Mesendoderm (in vitro differentiated cells): ENCODE data around the gene ANGEL1.
A peak's percentile ranks its signal among the peaks of the same experiment; 100 is the strongest.

Experiments
- DNase-seq: peaks from one replicate; pipeline ENCODE4 v3.0.0; 2013
- H2AK5ac ChIP-seq: 2 replicates; pipeline ENCODE4 v1.6.1; 2013; ENCODE audit warnings: low read length, inconsistent platforms
- H2BK120ac ChIP-seq: 2 replicates; pipeline ENCODE4 v1.6.1; 2013; ENCODE audit warnings: low read depth, mild to moderate bottlenecking, low read length, moderate library complexity, mixed read lengths
- H2BK15ac ChIP-seq: replicated peaks from 2 replicates; pipeline ENCODE4 v1.6.1; 2013; ENCODE audit warnings: low read depth, mild to moderate bottlenecking, moderate library complexity
- H2BK5ac ChIP-seq: 2 replicates; pipeline ENCODE4 v1.6.1; 2013; ENCODE audit warnings: low read length, inconsistent platforms
- H3K18ac ChIP-seq: 2 replicates; pipeline ENCODE4 v1.6.1; 2013; ENCODE audit warnings: mild to moderate bottlenecking, low read length, mixed read lengths
- H3K23ac ChIP-seq: one replicate; pipeline ENCODE4 v1.6.1; 2013; ENCODE audit warnings: low read length
- H3K27ac ChIP-seq: 2 replicates; pipeline ENCODE4 v1.5.1; 2013; ENCODE audit warnings: low read depth, mild to moderate bottlenecking, inconsistent platforms, low read length, moderate library complexity
- H3K27me3 ChIP-seq: 2 replicates; pipeline ENCODE4 v1.6.1; 2013; ENCODE audit warnings: low read length, control low read depth, mild to moderate bottlenecking, inconsistent platforms; ENCODE audit not compliant: insufficient read depth, poor library complexity
- H3K36me3 ChIP-seq: 2 replicates; pipeline ENCODE4 v1.6.1; 2013; ENCODE audit warnings: low read length, inconsistent platforms; ENCODE audit not compliant: control insufficient read depth, insufficient read depth
- H3K4ac ChIP-seq: one replicate; pipeline ENCODE4 v1.6.1; 2013; ENCODE audit warnings: low read depth, mild to moderate bottlenecking, low read length, moderate library complexity
- H3K4me1 ChIP-seq: 2 replicates; pipeline ENCODE4 v1.6.1; 2013; ENCODE audit warnings: low read depth, low read length, inconsistent platforms; ENCODE audit not compliant: control insufficient read depth
- H3K4me2 ChIP-seq: 2 replicates; pipeline ENCODE4 v1.6.1; 2013; ENCODE audit warnings: low read length
- H3K4me3 ChIP-seq: 2 replicates; pipeline ENCODE4 v1.5.1; 2013; ENCODE audit warnings: mild to moderate bottlenecking, low read length
- H3K56ac ChIP-seq: one replicate; pipeline ENCODE4 v1.6.1; 2013; ENCODE audit warnings: low read length
- H3K79me1 ChIP-seq: 2 replicates; pipeline ENCODE4 v1.6.1; 2013; ENCODE audit warnings: low read length, inconsistent platforms
- H3K79me2 ChIP-seq: 2 replicates; pipeline ENCODE4 v1.6.1; 2013; ENCODE audit warnings: mild to moderate bottlenecking, low read length; ENCODE audit not compliant: control insufficient read depth, insufficient read depth
- H3K9ac ChIP-seq: 2 replicates; pipeline ENCODE4 v1.6.1; 2013; ENCODE audit warnings: low read length, inconsistent platforms
- H4K5ac ChIP-seq: one replicate; pipeline ENCODE4 v1.6.1; 2013; ENCODE audit warnings: low read length
- H4K8ac ChIP-seq: one replicate; pipeline ENCODE4 v1.6.1; 2013; ENCODE audit warnings: low read depth, mild to moderate bottlenecking, control low read depth, low read length, moderate library complexity
- WGBS: extraction: QIAGEN DNeasy Blood & Tissue Kit; methylation state at CpG from one replicate; pipeline ENCODE4 v1.1.7; 2013; ENCODE audit warnings: low lambda C conversion rate, missing lambda C conversion rate; ENCODE audit not compliant: insufficient coverage; ENCODE audit errors: extremely low coverage; 5-methylcytosine and 5-hydroxymethylcytosine counted together

Gene ANGEL1

DNA sequence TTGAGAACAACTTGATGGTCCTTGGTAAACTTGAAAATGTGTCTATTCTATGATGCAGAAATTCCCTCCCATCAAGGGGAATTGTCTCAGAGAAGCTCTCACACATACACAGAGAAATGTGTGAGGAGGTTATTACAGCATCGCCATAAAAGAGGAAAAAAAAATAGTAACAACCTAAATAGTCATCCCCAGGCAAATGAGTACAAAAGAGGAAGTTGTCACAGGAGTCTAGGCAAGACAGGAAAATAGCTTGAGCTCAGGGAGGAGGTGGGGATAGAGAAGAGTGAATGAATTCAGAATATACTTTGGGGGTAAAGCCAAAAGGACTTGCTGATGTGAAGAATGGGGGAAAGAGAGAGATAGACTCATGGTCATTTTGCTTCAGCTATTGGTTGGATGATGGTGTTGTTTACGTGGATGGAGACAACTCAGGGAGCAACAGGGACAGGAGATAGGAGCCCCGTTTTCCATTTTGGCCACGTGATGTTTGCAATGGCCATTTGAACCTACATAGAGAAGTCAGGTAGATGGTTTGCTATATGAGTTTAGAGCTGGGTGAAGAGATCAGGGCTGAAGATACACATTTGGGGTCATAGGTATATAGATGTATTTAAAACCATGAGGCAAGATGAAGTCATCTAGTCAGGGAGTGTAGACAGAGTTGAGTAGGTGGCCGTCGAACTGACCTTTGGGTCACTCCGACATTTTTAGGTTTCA lies 33.8 kb upstream of the ANGEL1 start:
- Histone ChIP-seq H3K4me2 (no peak overlapping the region), H3K4ac (no peak overlapping the region), H3K4me3 (no peak overlapping the region), H3K36me3 (no peaks in the 10 kb centered on the region), H3K79me1 (no peaks in the 10 kb centered on the region), H4K8ac (no peak overlapping the region), H3K4me1 (no peaks in the 10 kb centered on the region), H3K27me3 (no peaks in the 10 kb centered on the region), H2BK120ac (no peak overlapping the region), H3K27ac (no peak overlapping the region), H2AK5ac (no peak overlapping the region), H2BK15ac (no peak overlapping the region), H3K79me2 (no peaks in the 10 kb centered on the region), H2BK5ac (no peak overlapping the region), H3K18ac (no peak overlapping the region), H4K5ac (no peak overlapping the region), H3K9ac (no peak overlapping the region), H3K56ac (no peak overlapping the region), H3K23ac (no peak overlapping the region)
- DNase-seq, result no peak
- no CpG with 5 or more reads among the region's 7 CpGs for WGBS

GRCh38 chr14:76844223-76844622 lies 31.5 kb upstream of the ANGEL1 start:
- Histone ChIP-seq H3K4me2 (no peak overlapping the region), H2BK120ac (no peak overlapping the region), H4K5ac (no peak overlapping the region), H3K4me1 (no peaks in the 10 kb centered on the region), H3K79me2 (no peaks in the 10 kb centered on the region), H3K79me1 (no peaks in the 10 kb centered on the region), H3K4me3 (no peak overlapping the region), H4K8ac (no peak overlapping the region), H3K56ac (no peak overlapping the region), H2BK5ac (no peak overlapping the region), H3K27me3 (no peaks in the 10 kb centered on the region), H3K4ac (no peak overlapping the region), H2AK5ac (no peak overlapping the region), H3K18ac (no peak overlapping the region), H3K9ac (no peak overlapping the region), H3K23ac (no peak overlapping the region), H3K36me3 (no peaks in the 10 kb centered on the region), H2BK15ac (no peak overlapping the region), H3K27ac (no peak overlapping the region)
- DNase-seq, result peak; percentile 77
- no CpG with 5 or more reads among the region's 9 CpGs for WGBS

DNA sequence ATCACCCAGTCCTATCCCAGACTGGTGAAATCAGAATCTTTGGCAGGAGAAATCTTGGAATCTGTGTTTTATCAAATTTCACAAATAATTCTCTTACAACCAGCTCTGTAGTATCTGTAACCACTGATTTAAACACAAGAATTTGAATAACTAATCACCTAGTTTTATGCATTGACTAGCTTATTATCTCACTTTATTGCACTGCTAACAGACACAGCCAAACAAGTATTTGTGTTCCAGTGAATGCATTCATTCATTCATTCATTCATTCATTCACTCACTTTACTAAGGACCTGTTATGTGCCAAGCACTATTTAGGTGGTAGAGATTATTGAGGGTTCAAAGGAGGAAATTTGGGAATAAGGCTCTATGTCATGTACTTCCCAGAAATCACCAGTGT lies 29.7 kb upstream of the ANGEL1 start:
- Histone ChIP-seq H3K23ac (no peak overlapping the region), H4K8ac (no peak overlapping the region), H3K27me3 (no peaks in the 10 kb centered on the region), H2BK120ac (no peak overlapping the region), H3K36me3 (no peaks in the 10 kb centered on the region), H3K4me2 (no peak overlapping the region), H3K18ac (no peak overlapping the region), H3K4ac (no peak overlapping the region), H3K56ac (no peak overlapping the region), H2AK5ac (no peak overlapping the region), H3K27ac (no peak overlapping the region), H3K79me1 (no peaks in the 10 kb centered on the region), H2BK15ac (no peak overlapping the region), H3K4me1 (no peaks in the 10 kb centered on the region), H3K79me2 (no peaks in the 10 kb centered on the region), H3K4me3 (no peak overlapping the region), H2BK5ac (no peak overlapping the region), H3K9ac (no peak overlapping the region), H4K5ac (no peak overlapping the region)
- no peak for DNase-seq

- no CpG with 5 or more reads among the region's 5 CpGs for WGBS
- Histone ChIP-seq H4K5ac (no peak overlapping the region), H3K4me2 (no peak overlapping the region), H3K36me3 (no peaks in the 10 kb centered on the region), H3K79me2 (no peaks in the 10 kb centered on the region), H3K27ac (no peak overlapping the region), H3K27me3 (no peaks in the 10 kb centered on the region), H3K23ac (no peak overlapping the region), H3K56ac (no peak overlapping the region), H4K8ac (no peak overlapping the region), H3K79me1 (no peaks in the 10 kb centered on the region), H2AK5ac (no peak overlapping the region), H2BK120ac (no peak overlapping the region), H3K4ac (no peak overlapping the region), H3K9ac (no peak overlapping the region), H2BK5ac (no peak overlapping the region), H3K18ac (no peak overlapping the region), H3K4me1 (no peaks in the 10 kb centered on the region), H3K4me3 (no peak overlapping the region), H2BK15ac (no peak overlapping the region)
- no peak for DNase-seq
Observed at GRCh38 chr14:76837524-76837923, 24.8 kb upstream of the ANGEL1 start.

DNA sequence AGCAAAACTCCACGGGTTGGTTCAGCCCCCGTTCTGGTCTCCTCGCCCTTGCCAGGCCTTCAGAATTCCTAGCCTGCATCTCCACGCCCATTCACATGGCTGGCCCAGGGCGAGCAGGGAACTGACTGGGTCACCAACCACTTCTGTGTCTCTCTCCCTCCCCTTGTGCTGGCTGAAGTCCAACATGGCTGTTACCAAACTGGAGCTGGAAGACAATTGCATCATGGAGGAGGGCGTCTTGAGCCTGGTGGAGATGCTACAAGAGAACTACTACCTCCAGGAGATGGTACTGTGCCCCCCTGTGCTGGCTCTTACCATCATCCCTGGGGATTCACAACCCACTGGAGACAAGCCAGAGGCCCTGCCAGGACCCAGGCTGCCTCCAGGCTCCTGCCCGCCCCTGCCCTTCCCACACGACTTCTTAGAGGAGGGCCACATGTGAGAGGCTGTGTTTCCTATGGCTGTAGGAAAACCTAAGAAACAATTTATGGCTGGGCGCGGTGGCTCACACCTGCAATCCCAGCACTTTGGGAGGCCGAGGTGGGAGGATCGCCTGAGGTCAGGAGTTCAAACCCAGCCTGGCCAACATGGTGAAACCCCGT lies 23.4 kb upstream of the ANGEL1 start:
- no peaks in the 10 kb centered on the region for H3K79me2 ChIP-seq
- H3K18ac ChIP-seq, result no peak overlapping the region
- no peak overlapping the region for H2BK5ac ChIP-seq
- WGBS, result no CpG with 5 or more reads among the region's 13 CpGs
- no peak overlapping the region for H3K4me2 ChIP-seq
- no peak overlapping the region for H4K8ac ChIP-seq
- no peaks in the 10 kb centered on the region for H3K36me3 ChIP-seq
- H3K56ac ChIP-seq, result no peak overlapping the region
- H3K9ac ChIP-seq, result no peak overlapping the region
- H3K27ac ChIP-seq, result no peak overlapping the region
- H2BK15ac ChIP-seq, result no peak overlapping the region
- H3K4me3 ChIP-seq, result no peak overlapping the region
- H3K23ac ChIP-seq, result no peak overlapping the region
- no peaks in the 10 kb centered on the region for H3K79me1 ChIP-seq
- no peaks in the 10 kb centered on the region for H3K27me3 ChIP-seq
- H3K4me1 ChIP-seq, result no peaks in the 10 kb centered on the region
- no peak overlapping the region for H2BK120ac ChIP-seq
- H4K5ac ChIP-seq, result no peak overlapping the region
- no peak for DNase-seq
- H2AK5ac ChIP-seq, result no peak overlapping the region
- H3K4ac ChIP-seq, result no peak overlapping the region

GRCh38 chr14:76834241-76834661 lies 21.6 kb upstream of the ANGEL1 start:
- H3K23ac ChIP-seq, result no peak overlapping the region
- no peaks in the 10 kb centered on the region for H3K79me1 ChIP-seq
- no peak overlapping the region for H3K27ac ChIP-seq
- H2AK5ac ChIP-seq, result no peak overlapping the region
- no peaks in the 10 kb centered on the region for H3K36me3 ChIP-seq
- H3K4me2 ChIP-seq, result no peak overlapping the region
- no peaks in the 10 kb centered on the region for H3K27me3 ChIP-seq
- no peak for DNase-seq
- H2BK120ac ChIP-seq, result no peak overlapping the region
- no peak overlapping the region for H3K56ac ChIP-seq
- no CpG with 5 or more reads among the region's 7 CpGs for WGBS
- no peaks in the 10 kb centered on the region for H3K79me2 ChIP-seq
- no peak overlapping the region for H3K4ac ChIP-seq
- no peak overlapping the region for H3K9ac ChIP-seq
- no peaks in the 10 kb centered on the region for H3K4me1 ChIP-seq
- H4K8ac ChIP-seq, result no peak overlapping the region
- no peak overlapping the region for H2BK5ac ChIP-seq
- H3K18ac ChIP-seq, result no peak overlapping the region
- H3K4me3 ChIP-seq, result no peak overlapping the region
- no peak overlapping the region for H4K5ac ChIP-seq
- no peak overlapping the region for H2BK15ac ChIP-seq
